ENCODE data around the gene CYTH2.

The CYTH2 gene

DNA sequence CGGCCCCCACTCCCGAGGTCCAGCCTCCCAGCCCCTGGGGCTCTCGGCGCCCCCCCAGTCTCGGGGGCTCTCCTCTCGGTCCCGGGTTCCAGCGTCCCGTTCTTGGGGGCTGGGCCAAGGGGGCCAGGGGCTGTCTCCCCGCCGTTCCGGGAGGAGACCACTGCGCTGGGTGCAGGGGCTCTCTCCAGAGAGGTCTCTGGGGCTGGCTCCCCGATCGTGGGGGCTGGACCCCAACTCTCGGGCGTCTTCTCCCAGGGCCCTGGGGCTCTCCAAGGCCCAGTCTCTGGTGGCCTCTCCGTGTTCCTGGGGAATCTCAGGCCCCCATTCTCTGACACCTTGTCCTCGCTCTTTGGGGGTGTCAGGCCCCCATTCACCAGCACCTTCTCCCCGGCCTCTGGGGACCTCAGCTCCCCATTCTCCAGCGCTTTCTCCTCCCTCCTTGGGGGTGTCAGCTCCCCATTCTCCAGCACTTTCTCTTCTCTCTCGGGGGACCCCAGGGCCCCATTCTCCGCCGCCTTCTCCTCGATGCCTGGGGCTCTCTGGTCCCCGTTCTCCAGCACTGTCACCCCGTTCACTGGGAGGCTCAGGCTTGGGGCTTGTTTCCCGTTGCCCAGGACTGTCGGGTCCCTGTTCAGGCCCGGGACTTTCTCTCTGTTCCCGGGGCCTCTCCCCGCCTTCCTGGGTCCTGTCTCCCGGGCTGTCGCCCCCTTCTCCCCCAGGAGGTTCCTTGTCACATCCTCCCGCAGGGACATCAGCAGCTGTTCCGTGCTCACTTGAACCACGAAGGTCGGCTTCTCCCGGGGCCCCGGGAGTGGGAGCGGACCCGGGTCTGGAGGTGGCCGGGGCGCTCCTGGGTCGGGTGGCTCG lies 28.8 kb downstream of the CYTH2 start:
- H3F3A ChIP-seq (ENCODE audit: low read depth), result peaks cover 4% of the 10 kb centered on the region; the same call in 1 of the 2 replicates
- H2AFZ ChIP-seq (ENCODE audit: low read length), result no peak overlapping the region
- no peak overlapping the region for H3K4me2 ChIP-seq (ENCODE audit: low read depth, low read length, poor library complexity, severe bottlenecking)
- TF ChIP-seq, protein P1, sequence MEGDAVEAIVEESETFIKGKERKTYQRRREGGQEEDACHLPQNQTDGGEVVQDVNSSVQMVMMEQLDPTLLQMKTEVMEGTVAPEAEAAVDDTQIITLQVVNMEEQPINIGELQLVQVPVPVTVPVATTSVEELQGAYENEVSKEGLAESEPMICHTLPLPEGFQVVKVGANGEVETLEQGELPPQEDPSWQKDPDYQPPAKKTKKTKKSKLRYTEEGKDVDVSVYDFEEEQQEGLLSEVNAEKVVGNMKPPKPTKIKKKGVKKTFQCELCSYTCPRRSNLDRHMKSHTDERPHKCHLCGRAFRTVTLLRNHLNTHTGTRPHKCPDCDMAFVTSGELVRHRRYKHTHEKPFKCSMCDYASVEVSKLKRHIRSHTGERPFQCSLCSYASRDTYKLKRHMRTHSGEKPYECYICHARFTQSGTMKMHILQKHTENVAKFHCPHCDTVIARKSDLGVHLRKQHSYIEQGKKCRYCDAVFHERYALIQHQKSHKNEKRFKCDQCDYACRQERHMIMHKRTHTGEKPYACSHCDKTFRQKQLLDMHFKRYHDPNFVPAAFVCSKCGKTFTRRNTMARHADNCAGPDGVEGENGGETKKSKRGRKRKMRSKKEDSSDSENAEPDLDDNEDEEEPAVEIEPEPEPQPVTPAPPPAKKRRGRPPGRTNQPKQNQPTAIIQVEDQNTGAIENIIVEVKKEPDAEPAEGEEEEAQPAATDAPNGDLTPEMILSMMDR (conservative IDR thresholded peaks at IDR 0.05; ENCODE audit: low read length), result no peak
- no peak for TF ChIP-seq EZH2phosphoT487 (IDR thresholded peaks at IDR 0.05; ENCODE audit: borderline replicate concordance)
- H3K27me3 ChIP-seq (ENCODE audit: insufficient read depth, low read length, poor library complexity, severe bottlenecking), result no peaks in the 10 kb centered on the region
- H3K79me2 ChIP-seq (ENCODE audit: insufficient read depth, low read length), result no peaks in the 10 kb centered on the region
- no peak overlapping the region for H3K9ac ChIP-seq (ENCODE audit: low read depth, low read length, poor library complexity, severe bottlenecking)
- H3K4me1 ChIP-seq (ENCODE audit: insufficient read depth, low read length, poor library complexity, severe bottlenecking), result peaks cover 21% of the 10 kb centered on the region
- H4K20me1 ChIP-seq (ENCODE audit: insufficient read depth, low read length, poor library complexity, severe bottlenecking), result no peaks in the 10 kb centered on the region
- H3K4me3 ChIP-seq (ENCODE audit: low read length, poor library complexity, severe bottlenecking), result no peak overlapping the region
- H3K36me3 ChIP-seq (ENCODE audit: insufficient read depth, low read length), result no peaks in the 10 kb centered on the region
- H3K9me3 ChIP-seq (ENCODE audit: insufficient read depth, low read depth, low read length), result no peaks in the 10 kb centered on the region
- H3K9me2 ChIP-seq (replicated peaks; ENCODE audit: low read depth, low read length), result no peaks in the 10 kb centered on the region

DNA sequence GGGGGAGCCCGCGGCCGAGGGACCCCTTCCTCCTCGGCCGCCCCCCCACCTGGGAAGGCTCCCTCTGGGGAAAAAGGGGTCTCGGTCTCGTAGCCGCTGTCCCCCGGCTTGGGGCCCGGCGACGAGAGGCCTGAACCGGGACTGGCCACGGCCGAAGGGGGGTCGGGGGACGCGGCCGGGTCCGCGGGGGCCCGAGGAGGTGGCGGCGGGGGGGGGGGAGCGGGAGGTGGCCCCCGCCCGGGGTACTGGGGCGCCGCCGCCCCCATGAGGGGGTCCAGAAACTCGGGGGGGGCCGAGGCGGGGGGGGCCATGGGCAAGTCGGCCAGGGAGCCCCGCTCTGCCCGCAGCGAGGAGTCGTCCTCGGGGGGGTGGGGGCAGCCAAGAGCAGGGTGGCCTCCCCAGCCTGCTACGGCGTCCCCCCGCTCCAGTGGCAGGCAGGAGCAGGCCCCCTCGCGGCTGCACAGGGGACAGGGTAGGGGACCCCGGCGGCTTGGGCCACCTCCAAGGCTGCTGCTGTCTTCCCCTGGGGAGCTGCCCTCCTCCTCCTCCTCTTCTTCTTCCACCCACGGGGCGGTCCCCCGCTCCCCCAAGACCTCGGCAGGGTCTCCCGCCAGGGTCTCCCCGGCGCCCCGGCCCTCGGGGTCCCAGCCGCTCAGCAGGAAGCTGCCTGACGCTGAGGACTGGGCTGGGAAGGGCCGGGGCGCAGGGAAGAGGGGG lies 29.6 kb downstream of the CYTH2 start:
- H3K27me3 ChIP-seq (ENCODE audit: insufficient read depth, low read length, poor library complexity, severe bottlenecking), result no peaks in the 10 kb centered on the region
- H3K9me3 ChIP-seq (ENCODE audit: insufficient read depth, low read depth, low read length), result no peaks in the 10 kb centered on the region
- no peak overlapping the region for H3K4me3 ChIP-seq (ENCODE audit: low read length, poor library complexity, severe bottlenecking)
- H3K9me2 ChIP-seq (replicated peaks; ENCODE audit: low read depth, low read length), result no peaks in the 10 kb centered on the region
- H3F3A ChIP-seq (ENCODE audit: low read depth), result peaks cover 4% of the 10 kb centered on the region; the same call in 1 of the 2 replicates
- no peaks in the 10 kb centered on the region for H3K36me3 ChIP-seq (ENCODE audit: insufficient read depth, low read length)
- no peaks in the 10 kb centered on the region for H4K20me1 ChIP-seq (ENCODE audit: insufficient read depth, low read length, poor library complexity, severe bottlenecking)
- TF ChIP-seq, protein P1 (conservative IDR thresholded peaks at IDR 0.05; ENCODE audit: low read length), result no peak
- no peak for TF ChIP-seq EZH2phosphoT487 (IDR thresholded peaks at IDR 0.05; ENCODE audit: borderline replicate concordance)
- H3K4me1 ChIP-seq (ENCODE audit: insufficient read depth, low read length, poor library complexity, severe bottlenecking), result peaks cover 21% of the 10 kb centered on the region
- no peaks in the 10 kb centered on the region for H3K79me2 ChIP-seq (ENCODE audit: insufficient read depth, low read length)
- no peak overlapping the region for H3K4me2 ChIP-seq (ENCODE audit: low read depth, low read length, poor library complexity, severe bottlenecking)
- no peak overlapping the region for H2AFZ ChIP-seq (ENCODE audit: low read length)
- H3K9ac ChIP-seq (ENCODE audit: low read depth, low read length, poor library complexity, severe bottlenecking), result no peak overlapping the region

DNA sequence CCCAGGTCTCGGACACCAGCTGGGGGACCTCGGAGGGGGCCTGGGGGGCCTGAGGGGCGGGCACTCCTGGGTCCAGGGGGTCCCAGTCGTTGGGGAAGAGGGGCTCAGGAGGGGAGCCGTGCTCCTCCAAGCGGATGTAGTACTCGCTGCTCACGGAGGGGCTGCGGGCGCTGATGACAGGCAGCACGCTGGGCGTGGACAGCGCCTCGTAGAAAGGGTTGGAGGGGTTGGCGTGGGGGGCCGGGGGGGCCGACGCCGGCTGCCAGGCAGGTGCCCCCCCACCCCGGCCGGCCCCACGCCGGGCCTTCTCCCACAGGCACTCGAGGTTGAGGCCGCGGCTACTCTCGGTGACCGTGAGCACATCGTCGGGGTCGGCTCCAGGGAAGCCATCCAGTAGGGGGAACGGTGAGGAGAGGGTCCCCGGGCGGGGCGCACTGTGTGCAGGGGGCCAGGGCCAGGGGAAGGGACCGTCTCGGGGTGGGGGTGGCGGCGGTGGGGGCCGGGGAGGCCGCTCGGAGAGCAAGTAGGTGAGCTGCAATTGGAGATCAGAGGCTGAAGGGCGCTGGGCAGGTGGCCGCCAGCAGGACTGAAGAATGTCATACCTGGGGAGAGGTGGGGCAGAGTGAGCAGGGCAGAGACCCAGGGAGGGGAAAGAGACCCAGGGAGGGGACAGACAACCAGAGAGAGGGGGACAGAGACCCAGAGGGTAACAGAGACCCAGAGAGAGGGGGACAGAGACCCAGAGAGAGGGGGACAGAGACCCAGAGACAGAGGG lies 30.3 kb downstream of the CYTH2 start:
- Histone ChIP-seq H3K36me3 (ENCODE audit: insufficient read depth, low read length) (no peaks in the 10 kb centered on the region), H4K20me1 (ENCODE audit: insufficient read depth, low read length, poor library complexity, severe bottlenecking) (no peaks in the 10 kb centered on the region), H3K4me1 (ENCODE audit: insufficient read depth, low read length, poor library complexity, severe bottlenecking) (peaks cover 21% of the 10 kb centered on the region), H3K4me2 (ENCODE audit: low read depth, low read length, poor library complexity, severe bottlenecking) (no peak overlapping the region), H3K9me3 (ENCODE audit: insufficient read depth, low read depth, low read length) (no peaks in the 10 kb centered on the region), H3K79me2 (ENCODE audit: insufficient read depth, low read length) (no peaks in the 10 kb centered on the region), H3K9me2 (replicated peaks; ENCODE audit: low read depth, low read length) (no peaks in the 10 kb centered on the region), H3K9ac (ENCODE audit: low read depth, low read length, poor library complexity, severe bottlenecking) (no peak overlapping the region), H3K4me3 (ENCODE audit: low read length, poor library complexity, severe bottlenecking) (no peak overlapping the region), H3F3A (ENCODE audit: low read depth) (peaks cover 4% of the 10 kb centered on the region; the same call in 1 of the 2 replicates), H2AFZ (ENCODE audit: low read length) (no peak overlapping the region), H3K27me3 (ENCODE audit: insufficient read depth, low read length, poor library complexity, severe bottlenecking) (no peaks in the 10 kb centered on the region)
- TF ChIP-seq EZH2phosphoT487 (IDR thresholded peaks at IDR 0.05; ENCODE audit: borderline replicate concordance), result no peak
- TF ChIP-seq, protein P1 (conservative IDR thresholded peaks at IDR 0.05; ENCODE audit: low read length), result no peak

All from Loucy (cell line).